GM12878 (cell line): Measurements from ENCODE around the gene MYDGF.

Experiments used
- ATF2 ChIP-seq: IDR thresholded peaks from 2 replicates; pipeline ENCODE4 v1.6.1; 2012; ENCODE audit warnings: low read length, inconsistent platforms
- CHD2 ChIP-seq: IDR thresholded peaks from 2 replicates; pipeline ENCODE4 v1.6.1; 2011; ENCODE audit warnings: low read depth, low read length, improper control_type of control experiment, borderline replicate concordance
- CTCF ChIP-seq, 3 experiments: IDR thresholded peaks in 2 of 3; conservative IDR thresholded peaks in 1 of 3; 2 replicates each; pipeline ENCODE4 v1.5.1; 2011; ENCODE audit warnings: low read depth in 3 of 3, low read length in 3 of 3, mild to moderate bottlenecking in 3 of 3, control low read depth in 2 of 3, moderate library complexity in 2 of 3, inconsistent platforms in 1 of 3, mixed read lengths in 1 of 3; ENCODE audit not compliant: control insufficient read depth in 2 of 3, insufficient read depth in 1 of 3; ENCODE audit errors: extremely low read depth in 1 of 3
- DPF2 ChIP-seq: fragments of 450-650 bp; IDR thresholded peaks from 2 replicates; pipeline ENCODE4 v1.6.1; 2017; ENCODE audit warnings: mild to moderate bottlenecking
- EP300 ChIP-seq, 2 experiments: fragments of 150-350 bp in 1 of 2; IDR thresholded peaks; 2 replicates each; pipeline ENCODE4 v1.6.1; 2011 to 2012; ENCODE audit warnings: low read depth in 2 of 2, low read length in 2 of 2, borderline replicate concordance in 1 of 2, improper control_type of control experiment in 1 of 2, inconsistent platforms in 1 of 2; ENCODE audit not compliant: control insufficient read depth in 1 of 2
- FOXM1 ChIP-seq: IDR thresholded peaks from 2 replicates; pipeline ENCODE4 v1.6.1; 2012; ENCODE audit warnings: low read depth, mild to moderate bottlenecking, inconsistent platforms, low read length, moderate library complexity
- NFYA ChIP-seq: IDR thresholded peaks from 2 replicates; pipeline ENCODE4 v1.6.1; 2011; ENCODE audit warnings: low read depth, mild to moderate bottlenecking, low read length, improper control_type of control experiment, borderline replicate concordance
- RCOR1 ChIP-seq: conservative IDR thresholded peaks from 2 replicates; pipeline ENCODE4 v1.6.1; 2012; ENCODE audit warnings: low read depth, low read length, improper control_type of control experiment
- TARDBP ChIP-seq: IDR thresholded peaks from 2 replicates; pipeline ENCODE4 v1.6.1; 2016; ENCODE audit warnings: borderline replicate concordance
- ZNF217 ChIP-seq: fragments of 450-650 bp; IDR thresholded peaks from 2 replicates; pipeline ENCODE4 v1.6.1; 2017; ENCODE audit warnings: antibody characterized with exemption, mild to moderate bottlenecking
- TF ChIP-seq, protein P1 (sequence below): IDR thresholded peaks from 2 replicates; pipeline ENCODE4 v1.6.1; 2012; ENCODE audit warnings: low read depth, low read length, improper control_type of control experiment
- TF ChIP-seq, protein P2 (sequence below): IDR thresholded peaks from 2 replicates; pipeline ENCODE4 v1.6.1; 2012; ENCODE audit warnings: low read depth, low read length, improper control_type of control experiment

DNA sequence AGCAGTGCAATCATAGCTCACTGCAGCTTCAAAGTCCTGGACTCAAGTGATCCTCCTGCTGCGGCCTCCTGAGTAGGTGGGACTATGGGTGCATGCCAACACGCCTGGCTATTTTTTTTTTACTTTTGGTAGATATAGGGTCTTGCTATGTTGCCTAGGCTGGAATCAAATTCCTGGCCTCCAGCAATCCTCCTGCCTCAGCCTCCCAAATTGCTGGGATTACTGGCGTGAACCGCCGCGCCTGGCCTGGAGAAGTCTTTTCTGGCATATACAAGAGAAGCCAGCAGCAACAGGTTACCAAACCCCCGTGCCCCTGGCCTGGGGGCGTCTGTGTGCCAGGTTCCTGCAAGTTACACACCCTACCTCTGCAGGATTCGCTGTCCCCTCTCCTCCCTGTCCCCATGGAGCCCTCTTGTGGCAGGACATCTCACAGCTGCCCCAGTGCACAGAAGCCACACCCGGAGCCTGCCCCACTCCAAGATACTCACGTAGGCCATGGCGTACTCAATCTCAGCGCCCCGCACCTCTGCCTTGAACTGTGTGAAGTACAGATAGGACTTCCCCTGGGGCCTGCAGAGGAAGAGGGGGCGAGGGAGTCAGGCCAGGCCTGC lies 9.9 kb downstream of the MYDGF start:
- TF ChIP-seq CTCF (IDR thresholded peaks at IDR 0.05 in 2 of 3, conservative IDR thresholded peaks at IDR 0.05 in 1 of 3; ENCODE audit: control insufficient read depth in 2 of 3, extremely low read depth in 1 of 3, insufficient read depth in 1 of 3, low read depth in 3 of 3, low read length in 3 of 3) (peak in 2 of 3 experiments; percentile 43 to 52; a peak in 3 of 6 replicates), FOXM1 (no peak), ZNF217 (no peak), EP300 (IDR thresholded peaks at IDR 0.05; ENCODE audit: borderline replicate concordance in 1 of 2, control insufficient read depth in 1 of 2, low read depth in 2 of 2, low read length in 2 of 2) (no peak), NFYA (no peak), ATF2 (no peak), CHD2 (no peak), TARDBP (no peak), RCOR1 (no peak), DPF2 (no peak)
- TF ChIP-seq, protein P1, sequence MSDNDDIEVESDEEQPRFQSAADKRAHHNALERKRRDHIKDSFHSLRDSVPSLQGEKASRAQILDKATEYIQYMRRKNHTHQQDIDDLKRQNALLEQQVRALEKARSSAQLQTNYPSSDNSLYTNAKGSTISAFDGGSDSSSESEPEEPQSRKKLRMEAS = no peak
- TF ChIP-seq, protein P2, sequence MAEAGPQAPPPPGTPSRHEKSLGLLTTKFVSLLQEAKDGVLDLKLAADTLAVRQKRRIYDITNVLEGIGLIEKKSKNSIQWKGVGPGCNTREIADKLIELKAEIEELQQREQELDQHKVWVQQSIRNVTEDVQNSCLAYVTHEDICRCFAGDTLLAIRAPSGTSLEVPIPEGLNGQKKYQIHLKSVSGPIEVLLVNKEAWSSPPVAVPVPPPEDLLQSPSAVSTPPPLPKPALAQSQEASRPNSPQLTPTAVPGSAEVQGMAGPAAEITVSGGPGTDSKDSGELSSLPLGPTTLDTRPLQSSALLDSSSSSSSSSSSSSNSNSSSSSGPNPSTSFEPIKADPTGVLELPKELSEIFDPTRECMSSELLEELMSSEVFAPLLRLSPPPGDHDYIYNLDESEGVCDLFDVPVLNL = no peak
